Measurements from ENCODE around the gene NTN4.

GRCh38 chr12:95701275-95701674 lies 89.3 kb downstream of the NTN4 start:
- TF ChIP-seq CTCF (IDR thresholded peaks at IDR 0.05; ENCODE audit: low read depth, low read length, poor library complexity, severe bottlenecking) (no peak), EZH2phosphoT487 (IDR thresholded peaks at IDR 0.05; ENCODE audit: borderline replicate concordance, low read length) (no peak)

Data from DOHH2 (cell line).